ENCODE measurements around the gene ALG1. TPM values are rescaled to one million over a fixed set of nuclear protein-coding genes. Genes with fewer than 3 reads are reported as not detected.

The ALG1 gene
- total and polyA plus RNA-seq, 2 of the 13 experiments (the other 11 are each of a cell fraction or from before 2014, with no cell fraction given) = 43.3 to 75.6 TPM

DNA sequence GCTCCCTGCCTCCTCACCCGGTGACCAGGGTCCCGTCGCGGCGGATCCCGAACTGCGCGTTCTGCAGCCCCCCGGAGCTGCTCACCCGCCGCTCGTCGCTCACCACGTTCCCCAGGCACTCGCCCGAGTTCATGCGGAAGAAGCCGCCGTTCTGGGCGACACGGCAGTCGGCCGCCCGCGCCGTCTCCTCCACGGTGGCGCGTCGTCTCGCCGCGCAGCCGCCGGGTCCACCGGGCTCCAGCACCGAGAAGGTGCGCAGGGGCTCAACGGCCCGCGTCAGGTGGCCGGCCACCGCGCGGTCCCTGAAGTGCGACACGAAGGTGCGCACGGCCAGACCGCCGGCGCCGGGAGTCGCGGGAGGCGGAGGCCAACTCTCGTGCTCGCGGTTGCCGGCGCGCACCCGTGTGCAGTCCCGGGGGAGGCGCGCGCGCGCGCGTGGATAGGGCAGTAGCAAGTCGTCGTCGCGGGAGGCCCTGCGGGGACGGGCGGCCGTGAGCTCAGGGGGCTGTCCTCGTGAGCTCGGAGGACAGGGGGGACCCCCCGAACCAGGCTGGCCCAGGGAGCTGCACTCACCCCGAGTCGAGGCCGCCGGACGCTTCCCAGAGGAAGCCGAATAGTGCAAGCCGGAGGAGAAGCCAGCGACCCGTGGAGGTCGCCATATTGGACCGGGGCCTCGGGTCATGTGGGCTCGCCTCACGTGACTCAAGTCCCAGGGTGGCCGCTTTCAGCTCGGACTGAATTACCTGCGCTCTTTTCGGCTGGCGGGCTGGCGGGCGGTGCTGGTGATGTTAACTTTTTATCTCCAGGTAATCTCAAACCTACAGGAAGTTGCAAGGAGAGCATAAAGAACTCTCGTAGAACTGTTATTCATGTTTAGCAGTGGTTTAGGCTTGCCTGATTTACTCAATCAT, 38.1 kb upstream of the ALG1 start, which contains the start of gene NAGPA (continued):
- 0 out of 2 replicates have a peak, but pooled peaks have one; percentile 39 for TF ChIP-seq ZNF101 (CRISPR knock-in tag; IDR thresholded peaks at IDR 0.05; ENCODE audit: borderline replicate concordance, low read depth)
- TF ChIP-seq RNF2 (conservative IDR thresholded peaks at IDR 0.05; ENCODE audit: low read depth) = peak; percentile 83; the same call in 1 of the 2 replicates
- peak; percentile 64; the same call in 1 of the 2 replicates for TF ChIP-seq PAXIP1 (CRISPR knock-in tag; conservative IDR thresholded peaks at IDR 0.05)
- TF ChIP-seq YY1 (IDR thresholded peaks at IDR 0.05; ENCODE audit: insufficient read depth, insufficient replicate concordance, low read depth, low read length) = peak; percentile 100
- TF ChIP-seq XBP1 (CRISPR knock-in tag; IDR thresholded peaks at IDR 0.05) = 0 out of 2 replicates have a peak, but pooled peaks have one; percentile 23
- no peak for TF ChIP-seq ATRX (CRISPR knock-in tag; IDR thresholded peaks at IDR 0.05; ENCODE audit: borderline replicate concordance)
- TF ChIP-seq GZF1 (CRISPR knock-in tag; IDR thresholded peaks at IDR 0.05) = peak; percentile 65
- peak; percentile 81; the same call in 1 of the 2 replicates for TF ChIP-seq SNAPC2 (CRISPR knock-in tag; IDR thresholded peaks at IDR 0.05)
- peak; percentile 94 for TF ChIP-seq ATF2 (CRISPR knock-in tag; IDR thresholded peaks at IDR 0.05)
- TF ChIP-seq ZNF570 (CRISPR knock-in tag; IDR thresholded peaks at IDR 0.05; ENCODE audit: borderline replicate concordance) = peak; percentile 88; the same call in 1 of the 2 replicates
- peak; percentile 55; the same call in 1 of the 2 replicates for TF ChIP-seq ZNF615 (CRISPR knock-in tag; IDR thresholded peaks at IDR 0.05; ENCODE audit: borderline replicate concordance)
- TF ChIP-seq ZNF253 (CRISPR knock-in tag; IDR thresholded peaks at IDR 0.05; ENCODE audit: borderline replicate concordance) = peak; percentile 82; the same call in 1 of the 2 replicates
- peak; percentile 91 for TF ChIP-seq KLF12 (CRISPR knock-in tag; IDR thresholded peaks at IDR 0.05; ENCODE audit: borderline replicate concordance)
- peak; percentile 81 for TF ChIP-seq NAIF1 (CRISPR knock-in tag; IDR thresholded peaks at IDR 0.05; ENCODE audit: borderline replicate concordance)
- TF ChIP-seq IKZF1 (IDR thresholded peaks at IDR 0.05) = no peak
- TF ChIP-seq FOXK1 (CRISPR knock-in tag; IDR thresholded peaks at IDR 0.05; ENCODE audit: borderline replicate concordance, low read depth) = peak; percentile 97
- TF ChIP-seq HNF1A (IDR thresholded peaks at IDR 0.05; ENCODE audit: low read depth) = peak; percentile 79
- peak; percentile 89 for TF ChIP-seq HNF1A (CRISPR knock-in tag; IDR thresholded peaks at IDR 0.05; ENCODE audit: borderline replicate concordance)
- TF ChIP-seq EZH2 (conservative IDR thresholded peaks at IDR 0.05; ENCODE audit: low read depth, low read length) = no peak
